Measurements from ENCODE around the gene PTPN1.

Gene PTPN1

DNA sequence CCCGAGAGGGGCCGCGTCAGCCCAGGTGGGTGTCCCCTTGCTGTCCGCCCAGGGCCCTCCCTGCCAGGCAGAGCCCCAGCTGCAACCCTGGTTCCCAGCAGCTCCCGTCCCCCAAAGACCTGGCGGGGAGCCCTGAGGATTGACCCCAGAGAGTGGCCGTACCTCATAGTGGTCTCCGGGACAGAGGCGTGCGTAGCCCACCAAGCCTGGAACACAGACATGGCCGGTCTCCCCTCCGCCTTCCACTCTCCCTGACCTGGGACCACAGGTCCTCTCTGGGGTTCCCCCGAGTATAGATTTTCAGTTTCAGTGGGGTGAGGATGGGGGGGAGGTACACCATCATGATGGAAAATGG is 98.5 kb downstream of the PTPN1 start:
- TF ChIP-seq, protein P1, sequence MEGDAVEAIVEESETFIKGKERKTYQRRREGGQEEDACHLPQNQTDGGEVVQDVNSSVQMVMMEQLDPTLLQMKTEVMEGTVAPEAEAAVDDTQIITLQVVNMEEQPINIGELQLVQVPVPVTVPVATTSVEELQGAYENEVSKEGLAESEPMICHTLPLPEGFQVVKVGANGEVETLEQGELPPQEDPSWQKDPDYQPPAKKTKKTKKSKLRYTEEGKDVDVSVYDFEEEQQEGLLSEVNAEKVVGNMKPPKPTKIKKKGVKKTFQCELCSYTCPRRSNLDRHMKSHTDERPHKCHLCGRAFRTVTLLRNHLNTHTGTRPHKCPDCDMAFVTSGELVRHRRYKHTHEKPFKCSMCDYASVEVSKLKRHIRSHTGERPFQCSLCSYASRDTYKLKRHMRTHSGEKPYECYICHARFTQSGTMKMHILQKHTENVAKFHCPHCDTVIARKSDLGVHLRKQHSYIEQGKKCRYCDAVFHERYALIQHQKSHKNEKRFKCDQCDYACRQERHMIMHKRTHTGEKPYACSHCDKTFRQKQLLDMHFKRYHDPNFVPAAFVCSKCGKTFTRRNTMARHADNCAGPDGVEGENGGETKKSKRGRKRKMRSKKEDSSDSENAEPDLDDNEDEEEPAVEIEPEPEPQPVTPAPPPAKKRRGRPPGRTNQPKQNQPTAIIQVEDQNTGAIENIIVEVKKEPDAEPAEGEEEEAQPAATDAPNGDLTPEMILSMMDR (IDR thresholded peaks at IDR 0.05), result no peak
- Histone ChIP-seq H3K27me3 (no peaks in the 10 kb centered on the region), H3K4me1 (ENCODE audit: control insufficient read depth in 1 of 2, insufficient read depth in 1 of 2, low read depth in 1 of 2, low read length in 1 of 2) (no peaks in the 10 kb centered on the region), H3K27ac (no peak overlapping the region), H3K36me3 (no peaks in the 10 kb centered on the region), H3K9me3 (no peaks in the 10 kb centered on the region), H3K4me3 (ENCODE audit: low read depth in 1 of 2, low read length in 1 of 2) (no peak overlapping the region)

DNA sequence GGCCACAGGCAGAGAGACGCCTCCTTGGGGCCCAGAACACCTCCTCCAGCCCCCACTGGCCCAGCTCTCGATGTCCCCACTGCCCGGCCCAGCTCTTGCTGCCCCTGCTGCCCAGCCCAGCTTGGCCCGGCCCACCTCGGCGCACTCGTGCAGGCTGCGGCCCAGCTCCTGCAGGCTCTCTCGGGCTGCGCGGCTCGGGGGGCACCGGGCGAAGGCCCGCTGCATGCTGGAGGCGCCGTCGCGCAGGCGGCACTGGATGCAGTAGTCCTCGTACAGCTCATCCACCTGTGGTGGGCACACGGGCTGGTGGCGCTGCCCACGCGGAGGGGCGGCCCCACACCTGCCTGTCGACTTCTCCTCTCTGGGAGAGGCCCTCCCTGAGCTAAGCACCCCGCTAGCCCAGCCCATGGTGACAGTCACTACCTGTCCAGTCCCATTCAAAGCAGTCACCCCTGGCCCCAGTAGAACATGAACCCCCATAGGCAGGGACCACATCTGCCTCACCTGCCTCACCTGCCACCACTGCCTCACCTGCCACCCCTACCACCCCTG is 99.3 kb downstream of the PTPN1 start:
- H3K27ac ChIP-seq, result no peak overlapping the region
- H3K36me3 ChIP-seq, result no peaks in the 10 kb centered on the region
- no peaks in the 10 kb centered on the region for H3K4me1 ChIP-seq (ENCODE audit: control insufficient read depth in 1 of 2, insufficient read depth in 1 of 2, low read depth in 1 of 2, low read length in 1 of 2)
- no peaks in the 10 kb centered on the region for H3K9me3 ChIP-seq
- TF ChIP-seq, protein P1 (IDR thresholded peaks at IDR 0.05), result no peak
- H3K4me3 ChIP-seq (ENCODE audit: low read depth in 1 of 2, low read length in 1 of 2), result no peak overlapping the region
- H3K27me3 ChIP-seq, result no peaks in the 10 kb centered on the region

DNA sequence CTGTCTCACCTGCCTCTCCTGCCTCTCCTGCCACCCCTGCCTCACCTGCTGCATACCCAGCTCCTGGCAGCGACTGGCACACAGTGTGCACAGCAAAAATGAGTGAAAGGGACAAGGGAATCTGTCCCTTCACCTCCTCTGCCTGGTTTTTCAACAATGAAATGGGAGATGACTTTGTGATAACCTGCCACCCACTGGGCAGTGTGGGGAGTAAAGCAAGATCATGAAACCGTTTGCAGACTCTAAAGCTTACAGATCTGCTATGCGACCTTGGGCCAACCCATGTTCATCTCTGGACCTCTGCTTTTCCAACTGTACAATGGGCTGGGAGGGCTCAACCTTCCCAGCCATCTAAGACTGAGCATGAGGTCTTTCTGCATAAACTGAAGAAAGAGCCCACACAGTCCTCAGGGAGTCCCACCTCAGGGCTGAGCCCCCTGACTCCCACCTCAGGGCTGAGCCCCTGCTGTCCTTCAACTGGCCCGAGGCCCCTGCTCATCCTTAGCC is 100.1 kb downstream of the PTPN1 start:
- no peak overlapping the region for H3K27ac ChIP-seq
- TF ChIP-seq, protein P1 (IDR thresholded peaks at IDR 0.05), result no peak
- H3K4me3 ChIP-seq (ENCODE audit: low read depth in 1 of 2, low read length in 1 of 2), result no peak overlapping the region
- H3K27me3 ChIP-seq, result no peaks in the 10 kb centered on the region
- H3K4me1 ChIP-seq (ENCODE audit: control insufficient read depth in 1 of 2, insufficient read depth in 1 of 2, low read depth in 1 of 2, low read length in 1 of 2), result no peaks in the 10 kb centered on the region
- H3K36me3 ChIP-seq, result no peaks in the 10 kb centered on the region
- H3K9me3 ChIP-seq, result no peaks in the 10 kb centered on the region

DNA sequence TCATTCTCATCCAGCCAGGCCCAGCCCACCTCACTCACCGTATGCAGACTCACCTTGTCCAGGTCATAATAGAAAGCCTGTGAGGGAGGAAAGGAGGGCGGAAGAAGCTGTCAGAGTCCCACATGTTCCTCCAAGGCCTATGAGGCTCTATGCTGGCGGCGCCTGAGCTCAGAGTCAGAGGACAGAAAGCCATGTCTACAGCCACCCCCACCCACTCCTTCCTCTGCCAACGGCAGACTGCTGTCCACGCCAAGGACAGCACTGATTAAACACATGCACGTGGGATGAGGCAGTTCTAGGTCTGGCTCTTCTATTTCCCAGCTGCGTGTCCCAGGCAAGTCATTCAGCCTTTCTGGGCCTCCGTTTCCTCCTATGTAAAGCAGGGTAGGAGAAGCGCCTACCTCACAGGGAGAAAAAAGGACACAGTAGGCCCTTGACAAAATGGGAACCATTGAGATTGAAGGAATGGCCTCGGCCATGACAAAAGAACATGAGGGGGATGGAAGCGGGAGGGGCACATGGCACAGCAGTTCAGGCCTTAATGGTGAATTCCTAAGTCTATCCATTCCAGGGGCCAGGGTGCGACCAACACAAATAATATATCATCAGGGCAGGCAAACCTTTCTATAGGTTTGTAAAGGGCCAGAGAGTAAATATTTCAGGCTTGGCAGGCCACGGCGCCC is 101.1 kb downstream of the PTPN1 start:
- no peaks in the 10 kb centered on the region for H3K9me3 ChIP-seq
- H3K36me3 ChIP-seq, result no peaks in the 10 kb centered on the region
- TF ChIP-seq, protein P1 (IDR thresholded peaks at IDR 0.05), result no peak
- H3K27me3 ChIP-seq, result no peaks in the 10 kb centered on the region
- H3K27ac ChIP-seq, result no peak overlapping the region
- H3K4me1 ChIP-seq (ENCODE audit: control insufficient read depth in 1 of 2, insufficient read depth in 1 of 2, low read depth in 1 of 2, low read length in 1 of 2), result no peaks in the 10 kb centered on the region
- no peak overlapping the region for H3K4me3 ChIP-seq (ENCODE audit: low read depth in 1 of 2, low read length in 1 of 2)

DNA sequence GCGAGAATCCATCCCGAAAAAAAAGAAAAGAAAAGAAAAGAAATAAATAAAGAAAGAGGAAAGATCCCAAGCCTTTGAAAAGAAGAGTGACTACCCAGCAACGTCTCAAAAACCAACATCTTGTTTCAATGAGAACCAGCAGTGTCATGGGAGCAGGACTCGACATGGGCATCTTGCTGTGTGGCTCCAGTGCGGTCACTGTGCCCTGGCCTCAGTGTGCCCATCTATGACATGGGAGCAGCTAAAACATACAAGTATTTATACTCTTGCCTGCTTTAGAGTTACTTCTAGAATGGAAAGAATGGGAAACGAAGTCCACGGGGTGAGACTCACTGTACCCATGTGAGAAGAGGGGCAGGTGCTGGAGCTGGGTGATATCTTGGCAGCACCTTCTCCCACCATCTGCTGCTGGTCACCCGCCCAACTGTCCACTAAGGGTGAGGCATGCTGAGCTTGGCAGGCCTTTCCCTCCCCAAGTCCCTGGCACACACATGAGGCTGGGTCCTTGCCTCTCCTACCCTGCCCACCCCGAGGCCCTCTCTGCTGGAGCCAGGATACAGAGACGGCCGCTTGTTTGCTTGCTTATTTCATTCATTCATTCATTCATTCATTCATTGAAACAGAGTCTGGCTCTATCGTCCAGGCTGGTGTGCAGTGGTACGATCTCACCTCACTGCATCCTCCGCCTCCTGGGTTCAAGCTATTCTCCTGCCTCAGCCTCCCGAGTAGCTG is 103.4 kb downstream of the PTPN1 start:
- Histone ChIP-seq H3K27me3 (no peaks in the 10 kb centered on the region), H3K4me1 (ENCODE audit: control insufficient read depth in 1 of 2, insufficient read depth in 1 of 2, low read depth in 1 of 2, low read length in 1 of 2) (no peaks in the 10 kb centered on the region), H3K27ac (no peak overlapping the region), H3K36me3 (no peaks in the 10 kb centered on the region), H3K4me3 (ENCODE audit: low read depth in 1 of 2, low read length in 1 of 2) (no peak overlapping the region), H3K9me3 (no peaks in the 10 kb centered on the region)
- TF ChIP-seq, protein P1 (IDR thresholded peaks at IDR 0.05), result no peak

All from neutrophil (primary cell).